RWPE1 (cell line): ENCODE data around the gene MYO16.

Experiments
- CTCF ChIA-PET: fragments of 350-600 bp; sonication (Branson Sonifier 250); formaldehyde crosslinking; extraction: SDS; loops from one replicate; lab custom pipeline; 2021; lab: Yijun Ruan, JAX
- POLR2A ChIA-PET: fragments of 400-600 bp; formaldehyde crosslinking; extraction: SDS; loops from one replicate; lab custom pipeline; 2020; ENCODE audit warnings: antibody characterized with exemption; ENCODE audit not compliant: low non-redundant PET; lab: Yijun Ruan, JAX
- DNase-seq: peaks from one replicate; pipeline ENCODE4 v3.0.0; 2012; ENCODE audit warnings: low spot score
- H3K27ac ChIP-seq: fragments of 450-650 bp; 2 replicates; pipeline ENCODE4 v1.5.1; 2017
- TF ChIP-seq, protein P1 (sequence below): fragments of 450-650 bp; conservative IDR thresholded peaks from 2 replicates; pipeline ENCODE4 v1.5.1; 2017; ENCODE audit warnings: low read depth, mild to moderate bottlenecking

The MYO16 gene

DNA sequence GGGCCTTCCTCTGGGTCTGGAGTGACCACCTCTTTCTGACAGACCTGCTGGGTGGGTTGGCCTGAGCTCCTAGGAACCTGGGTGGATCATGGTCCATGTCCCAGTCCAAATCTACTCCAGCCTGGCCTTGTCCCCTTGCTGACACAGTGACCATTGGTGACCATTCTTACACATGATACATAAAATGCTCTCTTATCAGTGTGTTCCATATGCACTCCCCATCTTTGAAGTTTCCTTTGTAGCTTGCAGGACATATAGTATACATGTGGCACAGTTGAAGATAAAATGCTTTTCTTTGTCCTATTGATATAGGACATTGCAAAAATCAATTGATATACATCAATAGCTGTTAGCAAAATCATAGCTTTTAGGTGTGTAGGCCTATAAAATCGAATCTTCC is 291.8 kb downstream of the MYO16 start:
- POLR2A ChIA-PET: no interaction called here
- DNase-seq: no peak
- CTCF ChIA-PET: no interaction called here

DNA sequence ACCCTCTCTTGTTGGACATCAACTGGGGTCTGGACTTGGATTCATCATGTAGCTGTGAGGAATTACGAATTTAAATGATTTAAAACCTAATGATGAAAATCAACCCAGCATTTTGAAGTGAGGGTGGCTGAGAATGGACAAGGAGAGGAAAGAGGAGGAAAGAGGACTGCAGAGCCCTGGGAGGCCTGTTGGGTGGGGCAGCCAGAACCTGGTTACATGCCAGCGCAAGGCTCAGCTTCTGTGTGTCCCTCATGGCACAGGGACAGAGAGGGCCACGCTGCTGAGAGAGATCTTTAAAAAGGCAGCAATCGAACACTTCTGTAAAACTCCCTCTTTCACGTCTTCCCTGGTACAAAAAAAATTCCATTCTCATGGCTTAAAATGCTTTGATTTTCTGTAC is 292.7 kb downstream of the MYO16 start:
- TF ChIP-seq, protein P1, sequence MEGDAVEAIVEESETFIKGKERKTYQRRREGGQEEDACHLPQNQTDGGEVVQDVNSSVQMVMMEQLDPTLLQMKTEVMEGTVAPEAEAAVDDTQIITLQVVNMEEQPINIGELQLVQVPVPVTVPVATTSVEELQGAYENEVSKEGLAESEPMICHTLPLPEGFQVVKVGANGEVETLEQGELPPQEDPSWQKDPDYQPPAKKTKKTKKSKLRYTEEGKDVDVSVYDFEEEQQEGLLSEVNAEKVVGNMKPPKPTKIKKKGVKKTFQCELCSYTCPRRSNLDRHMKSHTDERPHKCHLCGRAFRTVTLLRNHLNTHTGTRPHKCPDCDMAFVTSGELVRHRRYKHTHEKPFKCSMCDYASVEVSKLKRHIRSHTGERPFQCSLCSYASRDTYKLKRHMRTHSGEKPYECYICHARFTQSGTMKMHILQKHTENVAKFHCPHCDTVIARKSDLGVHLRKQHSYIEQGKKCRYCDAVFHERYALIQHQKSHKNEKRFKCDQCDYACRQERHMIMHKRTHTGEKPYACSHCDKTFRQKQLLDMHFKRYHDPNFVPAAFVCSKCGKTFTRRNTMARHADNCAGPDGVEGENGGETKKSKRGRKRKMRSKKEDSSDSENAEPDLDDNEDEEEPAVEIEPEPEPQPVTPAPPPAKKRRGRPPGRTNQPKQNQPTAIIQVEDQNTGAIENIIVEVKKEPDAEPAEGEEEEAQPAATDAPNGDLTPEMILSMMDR: no peak
- POLR2A ChIA-PET: no interaction called here
- CTCF ChIA-PET: no interaction called here
- H3K27ac ChIP-seq: no peak overlapping the region
- no peak for DNase-seq

More for the DNA sequence above, 291.8 kb downstream of the MYO16 start:
- TF ChIP-seq, protein P1: no peak
- no peak overlapping the region; the same call in 1 of the 2 replicates for H3K27ac ChIP-seq

DNA sequence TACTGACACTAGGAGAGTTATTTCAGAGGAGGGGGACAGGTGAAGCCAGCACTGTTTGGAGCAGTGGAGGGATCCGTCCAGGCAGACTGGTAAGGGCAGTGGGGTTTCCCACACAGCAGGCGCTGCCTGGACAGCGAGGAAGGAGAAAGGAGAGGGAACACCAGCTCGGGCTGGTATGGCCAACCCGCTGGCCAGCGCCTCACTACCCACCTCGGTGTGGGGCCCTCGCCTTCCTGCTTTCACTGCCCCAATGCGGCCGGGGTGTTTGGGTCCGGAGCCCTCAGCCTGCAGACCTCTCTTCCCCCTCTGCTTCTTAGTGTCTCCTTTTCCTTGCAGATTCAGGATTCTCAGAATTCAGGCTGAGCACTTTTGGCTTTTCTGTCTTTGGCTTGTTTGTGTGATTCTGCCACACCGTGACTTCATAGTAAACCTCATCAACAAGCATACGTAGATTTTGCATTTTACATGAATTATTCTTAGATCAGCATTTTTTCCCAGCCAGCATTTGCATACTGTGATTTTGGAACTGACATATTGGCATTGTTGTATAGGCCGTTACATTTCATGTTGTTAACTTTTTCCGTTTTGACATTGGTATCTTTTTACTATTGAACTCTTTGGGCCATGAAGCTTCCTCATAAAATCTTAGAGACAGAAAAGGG is 294.1 kb downstream of the MYO16 start:
- ChIA-PET POLR2A (no interaction called here), CTCF (no interaction called here)
- TF ChIP-seq, protein P1: no peak
- H3K27ac ChIP-seq: no peak overlapping the region
- DNase-seq: no peak

DNA sequence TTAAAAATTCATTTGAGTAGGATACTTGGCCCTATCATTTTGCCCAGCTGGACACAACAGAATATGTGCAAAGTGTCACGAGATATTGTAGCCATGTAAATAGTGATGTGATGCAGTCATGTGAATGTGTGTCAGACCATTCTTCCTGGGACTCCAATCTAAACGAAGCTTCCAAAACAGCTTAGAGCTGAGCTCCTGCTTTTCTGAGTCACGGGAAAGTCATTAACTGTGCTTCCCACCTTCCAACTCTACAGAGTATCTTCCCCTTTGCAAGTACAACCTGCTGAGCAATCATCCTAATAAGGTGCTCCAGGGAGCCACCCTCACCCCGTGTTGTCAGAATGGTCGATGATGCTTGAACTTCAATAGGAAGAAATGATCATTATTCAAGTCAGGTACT is 294.7 kb downstream of the MYO16 start:
- TF ChIP-seq, protein P1: no peak
- ChIA-PET CTCF (no interaction called here), POLR2A (no interaction called here)
- no peak for DNase-seq
- H3K27ac ChIP-seq: no peak overlapping the region

DNA sequence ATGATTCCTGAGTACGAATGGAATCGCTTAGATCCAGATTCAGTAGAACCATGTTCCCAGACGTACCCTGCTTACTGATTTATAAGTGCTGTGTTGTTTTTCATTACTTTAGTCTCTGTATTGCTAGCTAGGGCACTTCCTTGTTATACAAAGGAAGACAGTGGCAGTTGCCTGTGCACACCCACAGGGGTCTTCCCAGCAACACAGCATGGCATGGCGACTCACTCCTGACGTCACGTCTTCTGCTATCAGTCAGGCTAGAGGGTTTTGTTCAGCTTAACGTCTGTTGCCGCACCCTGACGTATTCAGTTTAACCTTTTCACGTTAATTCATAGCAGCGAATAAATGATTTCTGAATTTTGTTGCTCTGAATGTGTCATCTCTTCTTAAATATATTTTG is 295.1 kb downstream of the MYO16 start:
- H3K27ac ChIP-seq: no peak overlapping the region
- TF ChIP-seq, protein P1: no peak
- ChIA-PET CTCF (no interaction called here), POLR2A (no interaction called here)
- DNase-seq: no peak

DNA sequence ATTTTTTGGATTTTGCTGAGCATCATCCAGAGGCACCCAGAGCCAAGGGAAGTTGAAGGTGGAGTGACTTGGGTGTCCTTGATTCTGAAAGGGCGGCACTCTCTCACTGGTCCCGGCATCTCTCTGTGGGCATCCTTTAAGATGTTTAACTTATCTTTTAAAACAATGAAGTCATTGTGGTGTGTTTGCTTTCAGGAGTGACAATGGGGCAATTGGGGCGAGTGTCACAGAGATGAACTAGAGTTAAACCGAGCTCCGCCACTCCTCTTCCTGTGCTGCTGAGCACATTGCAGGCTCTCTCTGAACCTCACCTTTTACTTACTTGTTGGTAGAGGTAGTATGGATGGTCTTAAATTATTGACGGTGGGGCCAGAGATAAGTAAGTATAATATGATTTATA is 295.7 kb downstream of the MYO16 start:
- TF ChIP-seq, protein P1: no peak
- no peak overlapping the region for H3K27ac ChIP-seq
- ChIA-PET CTCF (no interaction called here), POLR2A (no interaction called here)
- DNase-seq: no peak
